ENCODE results near the gene NDUFA13. TPM values are rescaled to one million over a fixed set of nuclear protein-coding genes. Genes with fewer than 3 reads are reported as not detected.
A peak's percentile ranks its signal among the peaks of the same experiment; 100 is the strongest.

NDUFA13 gene
- total RNA-seq, 1 experiment from 2014 or later = 339 TPM

DNA sequence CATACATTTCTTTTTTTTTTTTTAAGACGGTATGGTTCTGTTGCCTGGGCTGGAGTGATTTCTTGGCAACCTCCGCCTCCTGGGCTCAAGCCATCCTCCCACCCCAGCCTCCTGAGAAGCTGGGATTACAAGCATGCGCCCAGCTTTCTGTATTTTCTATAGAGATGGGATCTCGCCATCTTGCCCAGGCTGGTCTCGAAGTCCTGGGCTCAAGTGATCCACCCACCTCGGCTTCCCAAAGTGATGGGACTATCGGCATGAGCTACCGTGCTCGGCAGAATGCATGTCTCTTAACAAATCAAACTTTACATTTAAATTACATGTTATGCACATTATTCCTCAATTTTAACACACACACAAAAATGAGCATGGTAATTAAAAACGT, 1.2 kb downstream of the NDUFA13 start:
- ChIA-PET POLR2A (no interaction called here), CTCF (interaction anchor here (0.8 to 1.3 kb wide), 3 partner anchors 15 to 37 kb away, joined by 3 read pairs; no protein-coding TSS in a partner anchor)
- intact Hi-C loops (cut with micrococcal nuclease) = no loop called here

DNA sequence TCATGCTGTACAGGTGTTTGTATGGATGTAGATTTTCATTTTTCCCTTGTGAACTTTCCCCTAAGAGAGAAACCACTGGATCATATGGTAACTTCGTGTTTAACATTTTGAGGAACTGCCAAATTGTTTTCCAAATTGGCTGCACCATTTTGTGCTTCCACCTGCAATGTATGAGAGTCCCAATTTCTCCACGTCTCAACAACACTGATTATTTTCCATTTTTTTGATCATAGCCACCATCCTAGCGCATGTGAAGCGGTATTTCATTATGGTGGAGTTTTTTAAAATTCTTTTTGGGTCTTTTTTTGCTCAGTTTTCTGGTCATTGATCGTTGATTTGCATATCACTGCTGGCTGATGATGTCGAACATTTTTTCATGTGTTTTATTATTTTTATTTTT, 5.0 kb downstream of the NDUFA13 start:
- no peak overlapping the region for H3K27ac ChIP-seq (ENCODE audit: low read depth, low read length)
- H3K36me3 ChIP-seq (ENCODE audit: control insufficient read depth in 1 of 2, insufficient read depth in 2 of 2, low read length in 2 of 2) = peaks cover 15 to 18% of the 10 kb centered on the region in 2 experiments; a peak in 3 of 4 replicates
- ChIA-PET POLR2A (no interaction called here), CTCF (no interaction called here), RAD21 (ENCODE audit: low non-redundant PET in 1 of 2, low total read pairs in 2 of 2, uncharacterized antibody in 2 of 2, unreplicated experiment in 2 of 2) (no interaction called here)
- H3K9ac ChIP-seq (ENCODE audit: low read length) = no peak overlapping the region
- intact Hi-C loops (cut with micrococcal nuclease) = no loop called here
- TF ChIP-seq CBX3 (IDR thresholded peaks at IDR 0.05; ENCODE audit: low read depth) = no peak
- TF ChIP-seq RAD21 (IDR thresholded peaks at IDR 0.05; ENCODE audit: low read depth) = no peak
- TF ChIP-seq POLR2A (IDR thresholded peaks at IDR 0.05; ENCODE audit: borderline replicate concordance, extremely low read depth, insufficient read depth, insufficient read length) = no peak
- TF ChIP-seq CEBPB (IDR thresholded peaks at IDR 0.05; ENCODE audit: low read depth) = no peak
- no peak for TF ChIP-seq YY1 (IDR thresholded peaks at IDR 0.05; ENCODE audit: extremely low read depth, insufficient replicate concordance, low read depth, low read length)
- no peaks in the 10 kb centered on the region for H3K27me3 ChIP-seq (ENCODE audit: insufficient read depth, low read length)
- no peak overlapping the region for H3K4me3 ChIP-seq (replicated peaks in 1 of 2; ENCODE audit: low read depth in 1 of 2, low read length in 2 of 2)
- H3K9me2 ChIP-seq (ENCODE audit: insufficient read depth) = no peaks in the 10 kb centered on the region
- H3K79me2 ChIP-seq (ENCODE audit: insufficient read depth, low read length) = peaks cover 98% of the 10 kb centered on the region
- DNase-seq (ENCODE audit: low read depth, low spot score) = no peak
- H3K9me3 ChIP-seq (ENCODE audit: control insufficient read depth in 1 of 2, insufficient read depth in 1 of 2, low read depth in 1 of 2, low read length in 2 of 2) = no peaks in the 10 kb centered on the region
- no TSS peak for BruUV-seq (replicated peaks)
- H4K20me1 ChIP-seq (ENCODE audit: insufficient read depth) = no peaks in the 10 kb centered on the region
- no peak for ATAC-seq
- no peak overlapping the region for H3K4me2 ChIP-seq (ENCODE audit: low read length)
- no peak overlapping the region for H2AFZ ChIP-seq (ENCODE audit: low read depth, low read length, poor library complexity, severe bottlenecking)
- H3K4me1 ChIP-seq (ENCODE audit: control insufficient read depth in 1 of 2, insufficient read depth in 2 of 2, low read length in 2 of 2) = peaks cover 5 to 8% of the 10 kb centered on the region in 2 experiments

More for the DNA sequence above, 1.2 kb downstream of the NDUFA13 start:
- Histone ChIP-seq H3K9ac (ENCODE audit: low read length) (peak overlapping the region; percentile 89), H3K4me3 (replicated peaks in 1 of 2; ENCODE audit: low read depth in 1 of 2, low read length in 2 of 2) (peak overlapping the region; percentile 69 to 98), H3K79me2 (ENCODE audit: insufficient read depth, low read length) (peaks cover 60% of the 10 kb centered on the region), H3K9me3 (ENCODE audit: control insufficient read depth in 1 of 2, insufficient read depth in 1 of 2, low read depth in 1 of 2, low read length in 2 of 2) (no peaks in the 10 kb centered on the region), H3K27ac (ENCODE audit: low read depth, low read length) (peak overlapping the region; percentile 88), H4K20me1 (ENCODE audit: insufficient read depth) (no peaks in the 10 kb centered on the region), H3K36me3 (ENCODE audit: control insufficient read depth in 1 of 2, insufficient read depth in 2 of 2, low read length in 2 of 2) (peaks cover 11 to 15% of the 10 kb centered on the region in 2 experiments; a peak in 3 of 4 replicates), H3K27me3 (ENCODE audit: insufficient read depth, low read length) (no peaks in the 10 kb centered on the region), H2AFZ (ENCODE audit: low read depth, low read length, poor library complexity, severe bottlenecking) (no peak overlapping the region), H3K9me2 (ENCODE audit: insufficient read depth) (no peaks in the 10 kb centered on the region), H3K4me2 (ENCODE audit: low read length) (peak overlapping the region; percentile 89), H3K4me1 (ENCODE audit: control insufficient read depth in 1 of 2, insufficient read depth in 2 of 2, low read length in 2 of 2) (peaks cover 7 to 19% of the 10 kb centered on the region in 2 experiments)
- BruUV-seq (replicated peaks) = TSS peak; percentile 63
- RAD21 ChIA-PET (ENCODE audit: low non-redundant PET in 1 of 2, low total read pairs in 2 of 2, uncharacterized antibody in 2 of 2, unreplicated experiment in 2 of 2) = no interaction called here
- no peak for DNase-seq (ENCODE audit: low read depth, low spot score)
- ATAC-seq = no peak
- TF ChIP-seq JUND (IDR thresholded peaks at IDR 0.05) = no peak

Measured in HCT116 (cell line).